Fibroblast of skin of left biceps (primary cell): ENCODE data around the gene AGPAT2.

Experiments
- DNase-seq, 2 experiments: peaks; one replicate each; pipeline ENCODE4 v3.0.0-alpha.2; 2013; ENCODE audit warnings: low read depth in 2 of 2

The AGPAT2 gene

GRCh38 chr9:136686794-136687711, at the start of gene AGPAT2:
TSS of gene AGPAT2 (minus strand) at chr9:136687457. CDS start at chr9:136687357, 100 bp downstream.
- DNase-seq: no peak

- no peak for DNase-seq
These were observed 48.7 kb upstream of the AGPAT2 start for GRCh38 chr9:136735812-136736480.

- DNase-seq: no peak
These were observed 47.7 kb upstream of the AGPAT2 start for GRCh38 chr9:136734837-136735496.

- DNase-seq: no peak
These were observed 46.4 kb upstream of the AGPAT2 start for GRCh38 chr9:136733611-136734010.

GRCh38 chr9:136732444-136733178, 45.4 kb upstream of the AGPAT2 start:
- no peak for DNase-seq

GRCh38 chr9:136729926-136730325, 42.7 kb upstream of the AGPAT2 start:
- no peak for DNase-seq

- no peak for DNase-seq
These were observed 41.9 kb upstream of the AGPAT2 start for GRCh38 chr9:136729144-136729543.

- no peak for DNase-seq
These were observed 41.4 kb upstream of the AGPAT2 start for GRCh38 chr9:136728548-136729123.

- DNase-seq: peak; percentile 75 to 77
These were observed 40.9 kb upstream of the AGPAT2 start for GRCh38 chr9:136728080-136728547.

- no peak for DNase-seq
These were observed 39.5 kb upstream of the AGPAT2 start for GRCh38 chr9:136726631-136727191.

GRCh38 chr9:136726118-136726517, 38.9 kb upstream of the AGPAT2 start:
- DNase-seq: no peak

- DNase-seq: no peak
These were observed 38.4 kb upstream of the AGPAT2 start for GRCh38 chr9:136725612-136726011.

GRCh38 chr9:136724772-136725171, 37.5 kb upstream of the AGPAT2 start:
- no peak for DNase-seq

- no peak for DNase-seq
These were observed 36.7 kb upstream of the AGPAT2 start for GRCh38 chr9:136723989-136724388.

GRCh38 chr9:136723362-136723976, 36.2 kb upstream of the AGPAT2 start:
- no peak for DNase-seq

GRCh38 chr9:136722969-136723356, 35.7 kb upstream of the AGPAT2 start:
- no peak for DNase-seq

- DNase-seq: no peak
These were observed 35.1 kb upstream of the AGPAT2 start for GRCh38 chr9:136722093-136722968.

- no peak for DNase-seq
These were observed 34.3 kb upstream of the AGPAT2 start for GRCh38 chr9:136721339-136722092.

- no peak for DNase-seq
These were observed 33.7 kb upstream of the AGPAT2 start for GRCh38 chr9:136720898-136721338.
